Left lung (tissue), 10 donors: ENCODE measurements around the gene MYOM1. TPM values are rescaled to one million over a fixed set of nuclear protein-coding genes. Genes with fewer than 3 reads are reported as not detected.

ENCODE experiments used
- ATAC-seq: fragments of 200-7000 bp; cut with Tn5 transposase; one replicate; pipeline ENCODE4 v1.9.1; 2020; ENCODE audit warnings: moderate library complexity
- DNase-seq, 4 donors: peaks; one replicate each; pipeline ENCODE4 v3.0.0-alpha.2; 2013 to 2020
- H3K27ac ChIP-seq, 2 donors: fragments of 200-600 bp; sonication (generic) in 1 of 2; one replicate each; pipeline versions ENCODE4 v1.5.0 to v1.8.0; 2020 to 2021
- H3K27me3 ChIP-seq, 2 donors: fragments of 200-600 bp; sonication (generic) in 1 of 2; one replicate each; pipeline versions ENCODE4 v1.5.0 to v1.8.0; 2020 to 2021
- H3K36me3 ChIP-seq, 2 donors: fragments of 200-600 bp; sonication (generic) in 1 of 2; one replicate each; pipeline versions ENCODE4 v1.5.0 to v1.8.0; 2020 to 2021
- H3K4me1 ChIP-seq, 2 donors: fragments of 200-600 bp; one replicate each; pipeline ENCODE4 v1.8.0; 2021
- H3K4me3 ChIP-seq, 2 donors: fragments of 200-600 bp; sonication (generic) in 1 of 2; one replicate each; pipeline versions ENCODE4 v1.5.0 to v1.8.0; 2020 to 2021; ENCODE audit warnings: mild to moderate bottlenecking in 1 of 2
- H3K9me3 ChIP-seq, 2 donors: fragments of 200-600 bp; sonication (generic) in 1 of 2; one replicate each; pipeline versions ENCODE4 v1.5.0 to v1.8.0; 2020 to 2021
- CTCF ChIP-seq, 2 donors: fragments of 200-600 bp; sonication (generic) in 1 of 2; IDR thresholded peaks; one replicate each; pipeline versions ENCODE4 v1.5.0 to v1.8.0; 2021; ENCODE audit warnings: antibody characterized with exemption in 2 of 2
- intact Hi-C, 2 donors: fragments of 100-400 bp; cut with DNase I; formaldehyde crosslinking; loops; one replicate each; pipeline versions ENCODE4 v1.11.2 to v1.14.2; 2022
- polyA plus RNA-seq, 6 donors: library from polyadenylated mRNA; unstranded; fragments of 120-200 nt; gene quantifications; one replicate each; pipeline ENCODE4 v1.2.1, GENCODE V29; 2013; ENCODE audit not compliant: insufficient read length in 6 of 6
- total RNA-seq, 2 donors: library from RNA; stranded (reverse); fragmentation: NEBNext Ultra II Directional; extraction: Animal tissue kit (Norgen Biotek cat#: 25700); gene quantifications; one replicate each; pipeline ENCODE4 v1.2.1, GENCODE V29; 2021
- donor health status: DM: no; HTN: yes; CAD: no.
- donor health status: DM: no; HTN: no; CAD: no.

The MYOM1 gene
- total and polyA plus RNA-seq, 8 donors, result 1.5 to 4.5 (median 2.4) TPM

GRCh38 chr18:3194947-3195612 lies 24.7 kb downstream of the MYOM1 start:
- H3K27ac ChIP-seq, result no peak overlapping the region
- no peaks in the 10 kb centered on the region for H3K9me3 ChIP-seq
- intact Hi-C loops, result no loop called here
- H3K4me3 ChIP-seq, result no peak overlapping the region
- ATAC-seq (no peak), DNase-seq (no peak)
- TF ChIP-seq CTCF (IDR thresholded peaks at IDR 0.05), result no peak
- H3K4me1 ChIP-seq, result no peaks in the 10 kb centered on the region
- H3K27me3 ChIP-seq, result no peaks in the 10 kb centered on the region
- H3K36me3 ChIP-seq, result no peaks in the 10 kb centered on the region

- no peak for DNase-seq
- no peak overlapping the region for H3K27ac ChIP-seq
- TF ChIP-seq CTCF (IDR thresholded peaks at IDR 0.05), result no peak
- H3K27me3 ChIP-seq, result no peaks in the 10 kb centered on the region
- no peaks in the 10 kb centered on the region for H3K9me3 ChIP-seq
- intact Hi-C loops, result no loop called here
- H3K4me1 ChIP-seq, result no peaks in the 10 kb centered on the region
- H3K4me3 ChIP-seq, result no peak overlapping the region
- no peak for ATAC-seq
- no peaks in the 10 kb centered on the region for H3K36me3 ChIP-seq
Observed at GRCh38 chr18:3193331-3193730, 26.4 kb downstream of the MYOM1 start.

GRCh38 chr18:3192752-3193151 lies 27.0 kb downstream of the MYOM1 start:
- Histone ChIP-seq H3K27ac (no peak overlapping the region), H3K9me3 (no peaks in the 10 kb centered on the region)

GRCh38 chr18:3192286-3192685 lies 27.5 kb downstream of the MYOM1 start:
- intact Hi-C loops, result no loop called here
- no peaks in the 10 kb centered on the region for H3K36me3 ChIP-seq
- H3K4me1 ChIP-seq, result no peaks in the 10 kb centered on the region
- no peak overlapping the region for H3K27ac ChIP-seq
- no peaks in the 10 kb centered on the region for H3K27me3 ChIP-seq
- ATAC-seq (no peak), DNase-seq (no peak)
- H3K9me3 ChIP-seq, result no peaks in the 10 kb centered on the region
- H3K4me3 ChIP-seq, result no peak overlapping the region
- no peak for TF ChIP-seq CTCF (IDR thresholded peaks at IDR 0.05)

More at GRCh38 chr18:3192752-3193151, 27.0 kb downstream of the MYOM1 start:
- DNase-seq (no peak), ATAC-seq (no peak)
- H3K4me1 ChIP-seq, result no peaks in the 10 kb centered on the region
- intact Hi-C loops, result no loop called here
- H3K27me3 ChIP-seq, result no peaks in the 10 kb centered on the region
- H3K4me3 ChIP-seq, result no peak overlapping the region
- no peak for TF ChIP-seq CTCF (IDR thresholded peaks at IDR 0.05)
- no peaks in the 10 kb centered on the region for H3K36me3 ChIP-seq

GRCh38 chr18:3190610-3191009 lies 29.2 kb downstream of the MYOM1 start:
- DNase-seq, result no peak
- no peaks in the 10 kb centered on the region for H3K36me3 ChIP-seq

More at GRCh38 chr18:3190610-3191009, 29.2 kb downstream of the MYOM1 start:
- ATAC-seq, result no peak
- H3K9me3 ChIP-seq, result no peaks in the 10 kb centered on the region
- H3K4me3 ChIP-seq, result no peak overlapping the region
- TF ChIP-seq CTCF (IDR thresholded peaks at IDR 0.05), result no peak
- H3K27ac ChIP-seq, result no peak overlapping the region
- H3K4me1 ChIP-seq, result no peaks in the 10 kb centered on the region
- intact Hi-C loops, result no loop called here
- H3K27me3 ChIP-seq, result no peaks in the 10 kb centered on the region
